MCF 10A (cell line): Measurements from ENCODE around the gene WFS1. TPM values are rescaled to one million over a fixed set of nuclear protein-coding genes. Genes with fewer than 3 reads are reported as not detected.

Source experiments
- BruUV-seq: library from RNA; stranded (reverse); fragments of 400-500 nt; replicated peaks from 2 replicates; lab custom pipeline; 2021; lab: Mats Ljungman, UMichigan
- CTCF ChIA-PET: fragments of 300-600 bp; sonication (Branson Sonifier 250); formaldehyde crosslinking; extraction: SDS; loops from one replicate; lab custom pipeline; 2021; ENCODE audit warnings: antibody characterized with exemption, inconsistent platforms; lab: Yijun Ruan, JAX
- POLR2A ChIA-PET: fragments of 300-600, 350-650 bp; sonication (Branson Sonifier 250); formaldehyde crosslinking; extraction: SDS; loops from one replicate; lab custom pipeline; 2020; ENCODE audit warnings: antibody characterized with exemption, inconsistent platforms; lab: Yijun Ruan, JAX
- DNase-seq: peaks from one replicate; pipeline ENCODE4 v3.0.0-alpha.2; 2018; ENCODE audit not compliant: unreplicated experiment
- H3K27ac Mint-ChIP-seq: one replicate; pipeline ENCODE4 v1.8.0; 2022; ENCODE audit warnings: mild to moderate bottlenecking, low read depth, mixed read lengths; ENCODE audit not compliant: unreplicated experiment
- H3K27me3 Mint-ChIP-seq: one replicate; pipeline ENCODE4 v1.8.0; 2022; ENCODE audit warnings: mixed read lengths; ENCODE audit not compliant: insufficient read depth, unreplicated experiment
- H3K36me3 Mint-ChIP-seq: one replicate; pipeline ENCODE4 v1.8.0; 2022; ENCODE audit warnings: mild to moderate bottlenecking, moderate library complexity, mixed read lengths; ENCODE audit not compliant: insufficient read depth, unreplicated experiment
- H3K4me1 Mint-ChIP-seq: one replicate; pipeline ENCODE4 v1.8.0; 2022; ENCODE audit warnings: mixed read lengths; ENCODE audit not compliant: insufficient read depth, unreplicated experiment
- H3K4me3 Mint-ChIP-seq: one replicate; pipeline ENCODE4 v1.8.0; 2022; ENCODE audit warnings: mild to moderate bottlenecking, moderate library complexity, mixed read lengths; ENCODE audit not compliant: unreplicated experiment
- H3K9me3 Mint-ChIP-seq: one replicate; pipeline ENCODE4 v1.8.0; 2022; ENCODE audit warnings: mixed read lengths; ENCODE audit not compliant: unreplicated experiment
- CTCF ChIP-seq: fragments of 200-600 bp; IDR thresholded peaks from one replicate; pipeline ENCODE4 v1.8.0; 2022; ENCODE audit warnings: antibody characterized with exemption, mild to moderate bottlenecking; ENCODE audit not compliant: unreplicated experiment
- intact Hi-C: fragments of 100-400 bp; cut with micrococcal nuclease; formaldehyde crosslinking; loops from 2 replicates; pipeline ENCODE4 v1.14.1; 2022
- total RNA-seq: library from RNA; stranded (reverse); gene quantifications from 2 replicates; pipeline ENCODE4 v1.2.3, GENCODE V29; 2022

The WFS1 gene
- total RNA-seq, 1 experiment from 2014 or later: 41.7 TPM

- ChIA-PET POLR2A (no interaction called here), CTCF (interaction anchor here (1.2 kb wide), 1 partner anchor 51 kb away, joined by 3 read pairs; no protein-coding TSS in a partner anchor)
- intact Hi-C loops: no loop called here
- Mint-ChIP-seq H3K9me3 (peaks cover 7% of the 10 kb centered on the region), H3K27me3 (no peaks in the 10 kb centered on the region), H3K4me3 (no peak overlapping the region), H3K36me3 (peaks cover 6% of the 10 kb centered on the region), H3K4me1 (no peaks in the 10 kb centered on the region), H3K27ac (no peak overlapping the region)
- no peak for DNase-seq
- no TSS peak for BruUV-seq
- no peak for TF ChIP-seq CTCF
These were observed 30.7 kb downstream of the WFS1 start for GRCh38 chr4:6300359-6300758.

GRCh38 chr4:6301051-6301731, 31.5 kb downstream of the WFS1 start:
- Mint-ChIP-seq H3K27ac (no peak overlapping the region), H3K4me1 (no peaks in the 10 kb centered on the region), H3K27me3 (no peaks in the 10 kb centered on the region), H3K9me3 (peaks cover 7% of the 10 kb centered on the region), H3K4me3 (no peak overlapping the region), H3K36me3 (peaks cover 5% of the 10 kb centered on the region)
- intact Hi-C loops: no loop called here
- ChIA-PET CTCF (interaction anchor here (0.5 to 1.2 kb wide), 2 partner anchors 51 to 1492 kb away, joined by 3 read pairs; no protein-coding TSS in a partner anchor), POLR2A (no interaction called here)
- no peak for TF ChIP-seq CTCF
- BruUV-seq: no TSS peak
- no peak for DNase-seq

- Mint-ChIP-seq H3K4me1 (no peaks in the 10 kb centered on the region), H3K36me3 (peaks cover 5% of the 10 kb centered on the region), H3K27ac (no peak overlapping the region), H3K27me3 (no peaks in the 10 kb centered on the region), H3K4me3 (no peak overlapping the region), H3K9me3 (peaks cover 7% of the 10 kb centered on the region)
- no peak for DNase-seq
- BruUV-seq: no TSS peak
- intact Hi-C loops: no loop called here
- no peak for TF ChIP-seq CTCF
- CTCF ChIA-PET: interaction anchor here (0.5 to 1.2 kb wide), 2 partner anchors 52 to 1491 kb away, joined by 3 read pairs; no protein-coding TSS in a partner anchor
- POLR2A ChIA-PET: no interaction called here
These were observed 32.2 kb downstream of the WFS1 start for GRCh38 chr4:6301732-6302442.

- DNase-seq: no peak
- H3K36me3 Mint-ChIP-seq: peaks cover 5% of the 10 kb centered on the region
- ChIA-PET CTCF (no interaction called here), POLR2A (no interaction called here)
- H3K9me3 Mint-ChIP-seq: peaks cover 7% of the 10 kb centered on the region
- intact Hi-C loops: no loop called here
- no peaks in the 10 kb centered on the region for H3K27me3 Mint-ChIP-seq
- TF ChIP-seq CTCF: no peak
- no peaks in the 10 kb centered on the region for H3K4me1 Mint-ChIP-seq
- no peak overlapping the region for H3K27ac Mint-ChIP-seq
- no peak overlapping the region for H3K4me3 Mint-ChIP-seq
- no TSS peak for BruUV-seq
These were observed 33.2 kb downstream of the WFS1 start for GRCh38 chr4:6302869-6303268.
